ENCODE results near the gene GP1BA.
"Not testable (repeated sequence)": the region's sequence is repeated elsewhere in the genome, so short reads cannot be mapped to it uniquely, and the experiment has no call there.

The GP1BA gene

GRCh38 chr17:4901648-4902344 is 30.3 kb upstream of the GP1BA start:
- no peak for DNase-seq (ENCODE audit: low read depth)

- DNase-seq (ENCODE audit: low read depth): no peak
Measured at GRCh38 chr17:4902540-4902939, 29.5 kb upstream of the GP1BA start.

DNA sequence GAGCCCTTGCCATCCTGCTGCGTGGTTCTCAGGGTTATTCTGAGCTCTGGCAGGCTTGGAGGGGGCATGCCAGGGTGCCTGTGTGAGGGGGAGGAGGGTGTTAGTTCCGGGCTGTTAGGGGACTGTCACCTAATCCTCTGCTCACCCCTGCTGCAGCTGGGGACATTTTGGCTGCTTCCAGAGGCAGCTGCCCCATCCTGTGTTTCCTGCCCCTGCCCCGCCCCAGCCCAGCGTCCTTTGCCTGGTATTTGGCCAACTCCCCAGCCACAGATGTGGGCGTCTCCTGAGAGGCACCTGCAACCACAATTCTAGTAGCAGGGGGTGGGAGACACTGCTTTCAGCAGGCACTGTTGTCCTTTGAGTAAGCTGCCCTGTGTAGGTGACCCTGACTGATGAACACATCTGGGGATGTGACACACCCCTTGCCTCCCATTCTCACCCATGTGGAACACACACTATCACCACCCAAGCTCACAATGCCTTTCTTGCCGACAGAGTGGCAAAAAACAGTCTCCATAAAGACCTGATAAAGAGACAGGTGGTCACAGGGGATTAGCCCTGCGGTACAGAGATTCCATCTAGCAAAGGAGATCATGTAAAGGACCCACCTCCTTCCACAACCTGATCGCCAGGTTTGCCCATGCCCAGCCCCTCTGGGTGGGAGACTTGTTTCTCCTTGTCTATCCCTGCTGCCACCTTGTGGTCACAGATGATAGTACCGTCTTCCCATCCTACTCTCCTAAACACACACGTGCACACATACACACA is 28.8 kb upstream of the GP1BA start, which contains the start of gene CHRNE:
TSS of gene CHRNE (minus strand) at position 48 of the 768 bp plus-strand sequence. CDS start at position 13, 35 bp downstream.
- DNase-seq (ENCODE audit: low read depth): peak; percentile 47

DNA sequence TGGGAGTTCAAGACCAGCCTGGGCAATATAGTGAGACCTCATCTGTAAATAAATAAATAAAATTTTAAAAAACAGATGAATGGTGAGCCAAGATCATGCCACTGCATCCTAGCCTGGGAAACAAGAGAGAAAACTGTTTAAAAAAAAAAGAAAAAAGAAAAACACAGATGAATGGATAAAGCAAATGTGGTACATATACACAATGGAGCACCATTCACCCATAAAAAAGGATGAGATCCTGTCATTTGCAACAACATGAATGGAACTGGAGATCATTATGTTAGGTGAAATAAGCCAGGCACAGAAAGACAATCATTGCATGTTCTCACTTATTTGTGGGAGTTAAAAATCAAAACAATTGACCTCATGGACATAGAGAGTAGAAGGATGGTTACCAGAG is 25.4 kb upstream of the GP1BA start:
- not testable (repeated sequence) for DNase-seq (ENCODE audit: low read depth)

- DNase-seq (ENCODE audit: low read depth): no peak
Measured at GRCh38 chr17:4908301-4908700, 23.8 kb upstream of the GP1BA start.

DNA sequence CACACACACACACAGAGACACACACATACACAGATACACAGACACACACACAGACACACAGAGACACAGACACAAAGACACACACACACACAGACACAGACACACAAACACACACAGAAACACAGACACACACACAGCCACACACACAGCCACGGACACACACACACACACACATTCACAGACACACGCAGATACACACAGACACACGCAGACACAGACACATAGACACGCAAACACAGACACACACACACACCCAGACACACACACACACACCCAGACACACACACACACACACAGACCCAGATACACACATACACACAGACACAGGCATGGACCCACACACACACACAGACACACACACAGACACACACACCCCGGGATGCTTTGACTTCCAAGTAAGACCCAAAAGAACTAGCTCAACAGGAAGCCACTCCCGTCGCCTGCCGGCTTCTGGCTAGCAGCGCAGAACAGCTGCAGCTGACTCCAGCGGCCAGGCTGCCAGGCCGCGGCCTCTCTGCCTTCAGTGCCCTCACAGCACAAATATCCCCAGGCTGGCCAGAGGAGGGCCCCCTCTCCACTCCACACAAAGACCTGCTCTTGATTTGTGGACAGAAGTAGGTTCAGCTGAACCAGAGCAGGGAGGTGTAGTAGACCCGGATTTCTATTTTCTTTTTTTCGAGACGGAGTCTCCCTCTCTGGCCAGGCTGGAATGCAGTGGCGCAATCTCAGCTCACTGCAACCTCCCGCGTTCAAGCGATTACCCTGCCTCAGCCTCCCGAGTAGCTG is 23.2 kb upstream of the GP1BA start:
- peak; percentile 60 for DNase-seq (ENCODE audit: low read depth)

DNA sequence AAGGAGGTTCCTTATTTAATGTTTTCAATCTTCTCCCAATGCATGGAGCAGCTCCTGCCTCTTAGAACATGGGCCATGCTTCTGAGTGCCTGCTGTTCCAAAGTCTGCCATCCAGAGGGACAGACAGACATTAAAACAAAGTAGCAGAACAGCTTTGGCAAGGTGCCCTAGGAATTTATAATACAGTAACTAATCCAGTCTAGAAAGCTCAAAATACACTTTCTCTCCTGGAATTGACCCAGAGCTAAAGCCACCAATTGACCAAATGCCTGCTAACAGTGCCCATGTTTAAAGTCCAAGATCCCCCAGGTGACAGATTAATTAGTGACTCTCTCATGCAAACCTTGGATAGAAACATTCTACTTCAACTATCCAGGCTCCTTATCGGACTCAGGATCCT is 18.1 kb upstream of the GP1BA start:
- no peak for DNase-seq (ENCODE audit: low read depth)

DNA sequence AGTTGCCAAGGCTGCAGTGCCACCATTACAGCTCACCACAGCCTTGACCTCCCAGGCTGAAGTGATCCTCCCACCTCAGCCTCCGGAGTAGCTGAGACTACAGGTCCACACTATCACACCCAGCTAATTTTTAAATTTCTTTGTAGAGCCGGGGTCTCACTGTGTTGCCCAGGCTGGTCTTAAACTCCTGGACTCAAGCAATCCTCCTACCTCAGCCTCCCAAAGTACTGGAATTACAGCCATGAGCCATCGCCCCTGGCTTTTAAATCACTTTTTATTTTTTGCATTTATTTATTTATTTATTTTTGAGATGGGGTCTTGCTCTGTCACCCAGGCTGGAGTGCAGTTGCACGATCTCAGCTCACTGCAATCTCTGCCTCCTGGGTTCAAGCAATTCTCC is 17.5 kb upstream of the GP1BA start:
- DNase-seq (ENCODE audit: low read depth): not testable (repeated sequence)

DNA sequence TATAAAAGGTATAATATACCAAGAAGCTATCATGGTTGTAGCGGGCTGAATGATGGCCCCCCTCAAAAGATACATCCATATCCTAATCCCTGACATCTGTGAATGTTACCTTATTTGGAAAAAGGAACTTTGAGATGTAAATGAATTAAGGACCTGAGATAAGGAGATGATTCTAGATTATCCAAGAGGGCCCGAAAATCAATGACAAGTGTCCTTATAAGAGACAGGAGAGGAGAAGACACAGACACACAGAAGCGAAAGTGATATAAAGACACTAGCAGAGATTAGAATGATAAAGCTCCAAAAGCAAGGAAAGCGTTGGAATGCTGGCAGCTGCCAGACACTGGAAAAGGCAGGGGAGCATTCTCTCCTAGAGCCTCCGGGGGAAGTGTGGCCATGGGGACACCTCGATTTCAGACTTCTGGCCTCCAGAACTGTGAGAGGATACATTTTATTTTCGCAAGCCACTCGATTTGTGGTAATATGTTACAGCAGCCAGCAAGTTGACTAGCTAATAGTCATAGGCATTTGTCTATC is 12.5 kb upstream of the GP1BA start:
- DNase-seq (ENCODE audit: low read depth): no peak

DNA sequence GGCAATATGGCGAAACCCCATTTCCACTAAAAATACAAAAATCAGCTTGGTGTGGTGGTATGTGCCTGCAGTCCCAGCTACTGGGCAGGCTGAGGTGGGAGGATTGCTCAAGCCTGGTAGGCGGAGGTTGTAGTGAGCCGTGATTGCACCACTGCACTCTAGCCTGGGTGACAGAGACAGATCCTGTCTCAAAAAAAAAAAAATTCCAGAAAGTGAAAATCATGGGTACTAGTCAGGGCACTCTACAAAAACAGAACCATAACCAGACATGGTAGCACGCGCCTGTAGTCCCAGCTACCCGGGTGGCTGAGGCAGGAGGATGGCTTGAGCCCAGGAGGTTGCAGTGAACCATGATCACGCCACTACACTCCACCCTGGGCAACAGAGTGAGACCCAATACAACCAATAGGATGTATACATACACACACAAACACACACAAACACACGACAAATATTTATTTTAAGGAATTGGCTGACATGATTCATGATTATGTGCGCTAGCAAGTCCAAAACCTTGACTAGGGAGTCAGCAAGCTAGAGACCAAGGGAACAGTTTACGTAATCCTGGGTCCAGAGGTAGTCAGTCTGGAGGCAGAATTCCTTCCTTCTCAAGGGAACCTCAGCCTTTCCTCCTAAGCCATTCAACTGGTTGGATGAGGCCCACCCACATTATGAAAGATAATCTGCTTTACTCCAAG is 11.6 kb upstream of the GP1BA start:
- DNase-seq (ENCODE audit: low read depth): no peak

DNA sequence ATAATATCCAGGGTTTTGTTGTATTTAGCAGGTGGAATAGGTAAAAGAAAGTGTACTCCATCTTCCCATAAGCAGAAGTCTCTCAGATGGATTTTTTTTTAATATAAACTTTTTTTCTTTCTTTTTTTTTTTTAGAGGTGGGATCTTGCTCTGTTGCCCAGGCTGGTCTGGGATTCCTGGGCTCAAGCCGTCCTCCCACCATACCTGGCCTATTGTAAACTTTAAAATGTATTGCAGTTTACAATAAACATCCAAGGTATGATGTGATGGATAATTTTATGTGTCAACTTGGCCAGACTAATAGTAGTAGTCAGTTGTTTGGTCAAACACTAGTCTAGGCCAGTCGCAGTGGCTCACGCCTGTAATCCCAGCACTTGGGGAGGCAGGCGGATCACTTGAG is 10.8 kb upstream of the GP1BA start:
- no peak for DNase-seq (ENCODE audit: low read depth)

GRCh38 chr17:4926577-4927335 is 5.3 kb upstream of the GP1BA start:
- DNase-seq (ENCODE audit: low read depth): not testable (repeated sequence)

DNA sequence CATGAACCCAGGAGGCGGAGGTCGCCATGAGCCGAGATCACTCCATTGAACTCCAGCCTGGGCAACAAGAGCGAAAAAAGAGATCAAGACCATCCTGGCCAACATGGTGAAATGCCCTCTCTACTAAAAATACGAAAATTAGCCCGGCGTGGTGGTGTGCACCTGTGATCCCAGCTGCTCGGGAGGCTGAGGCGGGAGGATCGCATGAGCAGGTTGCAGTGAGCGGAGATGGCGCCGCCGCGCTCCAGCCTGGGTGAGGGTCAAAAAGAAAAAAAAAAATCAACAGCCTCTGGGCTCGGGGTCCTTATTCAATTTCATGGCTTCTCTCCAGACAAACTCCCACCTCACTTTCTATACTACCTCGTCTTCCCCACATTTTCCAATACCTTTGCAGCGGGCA is 3.2 kb upstream of the GP1BA start:
- no peak for DNase-seq (ENCODE audit: low read depth)

GRCh38 chr17:4932756-4933155 is 679 bp downstream of the GP1BA start:
- DNase-seq (ENCODE audit: low read depth): no peak

- no peak for DNase-seq (ENCODE audit: low read depth)
Measured at GRCh38 chr17:4933646-4934045, 1.6 kb downstream of the GP1BA start.

GRCh38 chr17:4934173-4934979 is 2.3 kb downstream of the GP1BA start:
- no peak for DNase-seq (ENCODE audit: low read depth)

DNA sequence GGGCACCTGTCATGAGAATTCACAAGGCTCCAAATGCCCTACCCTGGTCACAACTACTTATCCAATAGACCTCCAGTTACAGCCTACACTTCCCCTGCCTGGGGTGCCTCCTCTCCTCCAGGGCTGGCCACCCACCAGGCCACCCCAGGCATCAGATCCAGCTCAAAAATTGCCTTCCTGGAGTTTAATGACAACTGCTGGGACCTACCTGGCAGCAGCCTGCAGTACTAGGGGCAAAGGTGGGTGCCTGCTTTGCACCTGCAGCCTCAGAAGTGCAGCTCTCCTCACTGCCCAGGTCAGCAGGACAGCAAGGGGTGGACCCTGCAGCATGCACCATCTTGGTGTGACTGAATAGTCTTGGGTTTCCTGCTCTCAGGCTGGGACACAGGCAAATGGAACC is 3.6 kb downstream of the GP1BA start:
- no peak for DNase-seq (ENCODE audit: low read depth)

- DNase-seq (ENCODE audit: low read depth): no peak
Measured at GRCh38 chr17:4936436-4936835, 4.4 kb downstream of the GP1BA start.

DNA sequence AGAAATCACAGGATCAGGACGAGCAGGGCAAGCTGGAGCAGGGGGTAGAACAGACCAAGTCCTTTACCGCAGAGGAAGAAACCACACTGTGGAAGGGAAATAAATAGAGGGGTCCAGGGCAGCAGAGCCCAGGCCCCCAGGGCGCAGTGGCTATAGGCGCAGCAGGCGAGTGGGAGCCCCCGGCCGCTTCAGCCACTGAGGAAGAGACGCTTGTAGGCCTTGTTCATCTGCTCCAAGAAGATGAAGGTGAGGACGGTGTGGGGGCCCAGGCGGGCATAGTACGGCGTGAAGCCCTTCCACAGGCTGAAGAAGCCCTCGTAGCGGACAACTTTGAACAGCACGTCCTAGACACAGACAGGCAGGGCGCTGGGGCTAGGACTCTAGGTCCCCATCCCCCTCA is 5.5 kb downstream of the GP1BA start:
- DNase-seq (ENCODE audit: low read depth): no peak

GRCh38 chr17:4938069-4938491 is 6.0 kb downstream of the GP1BA start:
- DNase-seq (ENCODE audit: low read depth): no peak
